NT2/D1 (cell line): ENCODE data around the gene NOBOX.

Source experiments
- DNase-seq: peaks from one replicate; pipeline ENCODE4 v3.0.0-alpha.2; 2011; ENCODE audit warnings: low read depth, low spot score
- H3K27me3 ChIP-seq: 2 replicates; pipeline ENCODE4 v1.6.0; 2011; ENCODE audit warnings: mild to moderate bottlenecking; ENCODE audit not compliant: insufficient read length, insufficient read depth
- H3K36me3 ChIP-seq: 2 replicates; pipeline ENCODE4 v1.6.1; 2011; ENCODE audit warnings: mild to moderate bottlenecking, low read length, mixed read lengths; ENCODE audit not compliant: insufficient read depth, insufficient read length
- H3K4me1 ChIP-seq: 2 replicates; pipeline ENCODE4 v1.5.1; 2011; ENCODE audit not compliant: insufficient read depth, insufficient read length
- H3K4me3 ChIP-seq: 2 replicates; pipeline ENCODE4 v1.5.1; 2011; ENCODE audit warnings: low read depth; ENCODE audit not compliant: insufficient read length
- H3K9ac ChIP-seq: 2 replicates; pipeline ENCODE4 v1.6.0; 2011; ENCODE audit warnings: low read depth; ENCODE audit not compliant: insufficient read length
- H3K9me3 ChIP-seq: 2 replicates; pipeline ENCODE4 v1.5.1; 2011; ENCODE audit warnings: mild to moderate bottlenecking, low read length; ENCODE audit not compliant: insufficient read depth
- SUZ12 ChIP-seq: IDR thresholded peaks from 2 replicates; pipeline ENCODE4 v1.6.1; 2011; ENCODE audit not compliant: insufficient read length, insufficient read depth; ENCODE audit errors: extremely low read depth
- YY1 ChIP-seq: IDR thresholded peaks from 2 replicates; pipeline ENCODE4 v1.6.1; 2011; ENCODE audit not compliant: insufficient read length, insufficient read depth
- ZNF274 ChIP-seq: IDR thresholded peaks from 2 replicates; pipeline ENCODE4 v1.6.1; 2011; ENCODE audit warnings: mild to moderate bottlenecking, low read depth, low read length

Gene NOBOX

GRCh38 chr7:144407266-144407931 is 3.9 kb upstream of the NOBOX start:
- no peaks in the 10 kb centered on the region for H3K9me3 ChIP-seq
- no peak overlapping the region for H3K9ac ChIP-seq
- H3K36me3 ChIP-seq = no peaks in the 10 kb centered on the region
- H3K4me1 ChIP-seq = no peaks in the 10 kb centered on the region
- no peaks in the 10 kb centered on the region for H3K27me3 ChIP-seq
- H3K4me3 ChIP-seq = no peak overlapping the region
- DNase-seq = no peak
- TF ChIP-seq SUZ12 (no peak), ZNF274 (no peak), YY1 (no peak)

GRCh38 chr7:144404946-144405345 is 1.5 kb upstream of the NOBOX start:
- H3K4me3 ChIP-seq = no peak overlapping the region
- no peak overlapping the region for H3K9ac ChIP-seq
- no peaks in the 10 kb centered on the region for H3K36me3 ChIP-seq
- TF ChIP-seq SUZ12 (no peak), YY1 (no peak), ZNF274 (no peak)
- H3K9me3 ChIP-seq = no peaks in the 10 kb centered on the region
- H3K4me1 ChIP-seq = no peaks in the 10 kb centered on the region
- no peaks in the 10 kb centered on the region for H3K27me3 ChIP-seq
- no peak for DNase-seq

- H3K27me3 ChIP-seq = no peaks in the 10 kb centered on the region
- no peaks in the 10 kb centered on the region for H3K9me3 ChIP-seq
- H3K36me3 ChIP-seq = no peaks in the 10 kb centered on the region
These were observed 391 bp downstream of the NOBOX start for GRCh38 chr7:144403102-144403501.

GRCh38 chr7:144401490-144401889 is 2.0 kb downstream of the NOBOX start:
- Histone ChIP-seq H3K27me3 (no peaks in the 10 kb centered on the region), H3K4me3 (no peak overlapping the region), H3K9ac (no peak overlapping the region), H3K9me3 (no peaks in the 10 kb centered on the region), H3K4me1 (no peaks in the 10 kb centered on the region), H3K36me3 (no peaks in the 10 kb centered on the region)
- DNase-seq = no peak
- TF ChIP-seq ZNF274 (no peak), SUZ12 (no peak), YY1 (no peak)

More at GRCh38 chr7:144403102-144403501, 391 bp downstream of the NOBOX start:
- no peak for TF ChIP-seq SUZ12
- TF ChIP-seq YY1 = no peak
- TF ChIP-seq ZNF274 = no peak
- DNase-seq = no peak
- no peaks in the 10 kb centered on the region for H3K4me1 ChIP-seq
- H3K4me3 ChIP-seq = no peak overlapping the region
- no peak overlapping the region for H3K9ac ChIP-seq

GRCh38 chr7:144399946-144400345 is 3.5 kb downstream of the NOBOX start:
- Histone ChIP-seq H3K4me1 (no peaks in the 10 kb centered on the region), H3K9me3 (no peaks in the 10 kb centered on the region), H3K27me3 (no peaks in the 10 kb centered on the region), H3K36me3 (no peaks in the 10 kb centered on the region), H3K4me3 (no peak overlapping the region), H3K9ac (no peak overlapping the region)
- no peak for DNase-seq
- no peak for TF ChIP-seq YY1
- no peak for TF ChIP-seq SUZ12
- no peak for TF ChIP-seq ZNF274

- H3K4me3 ChIP-seq = no peak overlapping the region
- H3K36me3 ChIP-seq = no peaks in the 10 kb centered on the region
- H3K9ac ChIP-seq = no peak overlapping the region
- no peak for TF ChIP-seq YY1
- H3K27me3 ChIP-seq = no peaks in the 10 kb centered on the region
- no peak for DNase-seq
- H3K4me1 ChIP-seq = no peaks in the 10 kb centered on the region
- H3K9me3 ChIP-seq = no peaks in the 10 kb centered on the region
These were observed 4.6 kb downstream of the NOBOX start for GRCh38 chr7:144398911-144399310.

- H3K4me3 ChIP-seq = no peak overlapping the region
- TF ChIP-seq SUZ12 (no peak), ZNF274 (no peak), YY1 (no peak)
- H3K9me3 ChIP-seq = no peaks in the 10 kb centered on the region
- H3K27me3 ChIP-seq = no peaks in the 10 kb centered on the region
- no peaks in the 10 kb centered on the region for H3K36me3 ChIP-seq
- H3K4me1 ChIP-seq = no peaks in the 10 kb centered on the region
- H3K9ac ChIP-seq = no peak overlapping the region
- DNase-seq = no peak
These were observed 5.2 kb downstream of the NOBOX start for GRCh38 chr7:144398291-144398690.
